Gastroesophageal sphincter (tissue), 4 donors: ENCODE data around the gene RAI1. TPM values are rescaled to one million over a fixed set of nuclear protein-coding genes. Genes with fewer than 3 reads are reported as not detected.

Experiments
- ATAC-seq: fragments of 150-250 bp; one replicate; pipeline ENCODE4 v1.9.1; 2016; ENCODE audit warnings: mild to moderate bottlenecking, moderate library complexity
- H3K27ac ChIP-seq, 4 donors: fragments of 200-600 bp; sonication (generic) in 3 of 4; 1 replicate in 3 of 4; 2 replicates in 1 of 4; pipeline ENCODE4 v1.5.1; 2016 to 2019
- H3K27me3 ChIP-seq: fragments of 200-600 bp; sonication (generic); one replicate; pipeline ENCODE4 v1.5.1; 2019
- H3K36me3 ChIP-seq, 2 donors: fragments of 200-600 bp; sonication (generic); one replicate each; pipeline ENCODE4 v1.5.1; 2019; ENCODE audit warnings: control low read depth in 1 of 2
- H3K4me1 ChIP-seq, 3 donors: fragments of 200-600 bp; sonication (generic); 1 replicate in 2 of 3; 2 replicates in 1 of 3; pipeline ENCODE4 v1.5.1; 2016 to 2019; ENCODE audit warnings: control low read depth in 2 of 3
- H3K4me3 ChIP-seq, 2 donors: fragments of 200-600 bp; sonication (generic); one replicate each; pipeline ENCODE4 v1.5.1; 2019; ENCODE audit warnings: mild to moderate bottlenecking in 1 of 2, moderate library complexity in 1 of 2
- H3K9me3 ChIP-seq, 3 donors: fragments of 200-600 bp; sonication (generic); one replicate each; pipeline ENCODE4 v1.5.1; 2017 to 2019; ENCODE audit warnings: control low read depth in 2 of 3
- EP300 ChIP-seq: sonication (generic); formaldehyde crosslinking; IDR thresholded peaks from one replicate; pipeline ENCODE4 v1.6.1; 2017; ENCODE audit warnings: antibody characterized with exemption, mild to moderate bottlenecking
- POLR2A ChIP-seq, 2 donors: fragments of 450-650 bp; IDR thresholded peaks; one replicate each; pipeline ENCODE4 v1.6.1; 2017; ENCODE audit warnings: antibody characterized with exemption in 2 of 2, mild to moderate bottlenecking in 2 of 2, moderate library complexity in 1 of 2
- POLR2AphosphoS5 ChIP-seq: sonication (generic); formaldehyde crosslinking; IDR thresholded peaks from one replicate; pipeline ENCODE4 v1.6.1; 2017; ENCODE audit warnings: antibody characterized with exemption
- WGBS, 2 donors: methylation state at CpG; one replicate each; pipeline ENCODE4 v1.1.5; 2018; ENCODE audit warnings: low coverage in 1 of 2; 5-methylcytosine and 5-hydroxymethylcytosine counted together
- total RNA-seq, 4 donors: library from RNA; depleted of rRNA; stranded (reverse); fragments of >200 nt; gene quantifications; one replicate each; pipeline ENCODE4 v1.1.0, GENCODE V29; 2016
- TF ChIP-seq, protein P1 (sequence below), 4 experiments: fragments of 200-600 bp in 2 of 4; fragments of 450-650 bp in 2 of 4; sonication (generic) in 1 of 4; IDR thresholded peaks; one replicate each; pipeline ENCODE4 v1.5.1; 2017 to 2019; ENCODE audit warnings: antibody characterized with exemption in 4 of 4, mild to moderate bottlenecking in 2 of 4, moderate library complexity in 2 of 4

RAI1 gene
- total RNA-seq, 4 donors from 2014 or later: 15.9 to 39.7 (median 28.3) TPM

GRCh38 chr17:17647524-17648178 is 33.6 kb upstream of the RAI1 start:
- Histone ChIP-seq H3K27me3 (peaks cover 7% of the 10 kb centered on the region), H3K4me3 (no peak overlapping the region), H3K4me1 (no peaks in the 10 kb centered on the region), H3K9me3 (peaks cover 0 to 10% (median 0%) of the 10 kb centered on the region in 3 donors), H3K27ac (no peak overlapping the region), H3K36me3 (no peaks in the 10 kb centered on the region)
- no peak for ATAC-seq
- 89 to 91% methylated on average over 4 to 8 of the region's 14 CpGs for WGBS, 2 donors
- no peak for TF ChIP-seq POLR2AphosphoS5
- TF ChIP-seq EP300: no peak
- TF ChIP-seq POLR2A (IDR thresholded peaks at IDR 0.05): no peak
- TF ChIP-seq, protein P1, sequence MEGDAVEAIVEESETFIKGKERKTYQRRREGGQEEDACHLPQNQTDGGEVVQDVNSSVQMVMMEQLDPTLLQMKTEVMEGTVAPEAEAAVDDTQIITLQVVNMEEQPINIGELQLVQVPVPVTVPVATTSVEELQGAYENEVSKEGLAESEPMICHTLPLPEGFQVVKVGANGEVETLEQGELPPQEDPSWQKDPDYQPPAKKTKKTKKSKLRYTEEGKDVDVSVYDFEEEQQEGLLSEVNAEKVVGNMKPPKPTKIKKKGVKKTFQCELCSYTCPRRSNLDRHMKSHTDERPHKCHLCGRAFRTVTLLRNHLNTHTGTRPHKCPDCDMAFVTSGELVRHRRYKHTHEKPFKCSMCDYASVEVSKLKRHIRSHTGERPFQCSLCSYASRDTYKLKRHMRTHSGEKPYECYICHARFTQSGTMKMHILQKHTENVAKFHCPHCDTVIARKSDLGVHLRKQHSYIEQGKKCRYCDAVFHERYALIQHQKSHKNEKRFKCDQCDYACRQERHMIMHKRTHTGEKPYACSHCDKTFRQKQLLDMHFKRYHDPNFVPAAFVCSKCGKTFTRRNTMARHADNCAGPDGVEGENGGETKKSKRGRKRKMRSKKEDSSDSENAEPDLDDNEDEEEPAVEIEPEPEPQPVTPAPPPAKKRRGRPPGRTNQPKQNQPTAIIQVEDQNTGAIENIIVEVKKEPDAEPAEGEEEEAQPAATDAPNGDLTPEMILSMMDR (IDR thresholded peaks at IDR 0.05): no peak

GRCh38 chr17:17648762-17649161 is 32.5 kb upstream of the RAI1 start:
- 36 to 51% methylated on average over 4 to 7 of the region's 7 CpGs for WGBS, 2 donors
- TF ChIP-seq, protein P1 (IDR thresholded peaks at IDR 0.05): no peak
- TF ChIP-seq EP300 (no peak), POLR2AphosphoS5 (no peak), POLR2A (IDR thresholded peaks at IDR 0.05) (no peak)
- H3K4me1 ChIP-seq: no peaks in the 10 kb centered on the region
- H3K4me3 ChIP-seq: no peak overlapping the region
- ATAC-seq: no peak
- no peaks in the 10 kb centered on the region for H3K36me3 ChIP-seq
- H3K27me3 ChIP-seq: peaks cover 7% of the 10 kb centered on the region
- H3K9me3 ChIP-seq: peaks cover 0 to 10% (median 0%) of the 10 kb centered on the region in 3 donors
- H3K27ac ChIP-seq: no peak overlapping the region

GRCh38 chr17:17650959-17651358 is 30.3 kb upstream of the RAI1 start:
- peaks cover 0 to 9% (median 0%) of the 10 kb centered on the region in 3 donors for H3K9me3 ChIP-seq
- TF ChIP-seq POLR2A (IDR thresholded peaks at IDR 0.05) (no peak), EP300 (no peak), POLR2AphosphoS5 (no peak)
- TF ChIP-seq, protein P1 (IDR thresholded peaks at IDR 0.05): no peak
- ATAC-seq: no peak
- H3K4me1 ChIP-seq: no peaks in the 10 kb centered on the region
- no peaks in the 10 kb centered on the region for H3K27me3 ChIP-seq
- H3K27ac ChIP-seq: no peak overlapping the region
- 95 to 100% methylated on average over 1 of the region's 1 CpG for WGBS, 2 donors
- H3K36me3 ChIP-seq: no peaks in the 10 kb centered on the region
- no peak overlapping the region for H3K4me3 ChIP-seq

DNA sequence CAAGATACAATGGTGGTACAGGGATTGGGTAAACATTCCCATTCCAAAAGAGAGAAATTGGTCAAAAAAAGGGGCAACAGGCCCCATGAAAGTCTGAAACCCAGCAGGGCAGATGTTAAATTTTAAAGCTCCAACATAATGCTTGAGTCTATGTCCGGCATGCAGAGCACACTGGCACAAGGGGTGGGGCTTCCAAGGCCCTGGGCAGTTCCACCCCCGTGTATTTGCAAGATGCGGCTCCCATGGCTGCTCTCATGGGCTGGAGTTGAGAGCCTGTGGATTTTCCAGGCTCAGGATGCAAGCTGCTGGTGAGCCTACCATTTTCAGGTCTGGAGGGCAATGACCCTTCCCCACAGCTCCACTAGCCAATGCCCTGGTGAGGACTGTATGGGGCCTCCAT is 27.9 kb upstream of the RAI1 start:
- TF ChIP-seq, protein P1 (IDR thresholded peaks at IDR 0.05): no peak
- TF ChIP-seq POLR2AphosphoS5 (no peak), EP300 (no peak), POLR2A (IDR thresholded peaks at IDR 0.05) (no peak)
- H3K27ac ChIP-seq: no peak overlapping the region
- ATAC-seq: no peak
- peaks cover 0 to 26% (median 0%) of the 10 kb centered on the region in 3 donors for H3K9me3 ChIP-seq
- no peak overlapping the region for H3K4me3 ChIP-seq
- WGBS, 2 donors: 20% methylated on average over 1 of the region's 3 CpGs; no CpG with 5 or more reads in 1 of the 2 donors
- H3K27me3 ChIP-seq: no peaks in the 10 kb centered on the region
- no peaks in the 10 kb centered on the region for H3K4me1 ChIP-seq
- no peaks in the 10 kb centered on the region for H3K36me3 ChIP-seq

DNA sequence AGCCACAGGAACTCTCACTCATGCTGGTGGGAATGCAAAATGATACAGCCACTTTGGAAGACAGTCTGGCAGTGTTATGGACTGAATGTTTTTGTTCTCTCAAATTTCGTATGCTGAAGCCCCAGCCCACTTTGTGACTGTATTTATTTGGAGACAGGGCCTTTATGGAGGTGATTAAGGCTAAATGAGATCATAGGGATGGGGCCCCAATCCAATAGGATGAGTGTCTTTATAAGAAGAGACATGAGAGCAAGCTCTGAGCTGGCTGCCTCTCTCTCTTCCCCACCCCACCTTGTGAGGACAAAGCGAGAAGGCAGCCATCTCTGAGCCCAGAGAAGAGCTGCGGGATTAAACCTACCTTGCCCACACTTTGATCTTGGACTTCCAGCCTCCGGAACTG is 21.9 kb upstream of the RAI1 start:
- 79 to 84% methylated on average over 3 to 4 of the region's 4 CpGs for WGBS, 2 donors
- Histone ChIP-seq H3K4me3 (no peak overlapping the region), H3K9me3 (peaks cover 0 to 35% (median 0%) of the 10 kb centered on the region in 3 donors), H3K36me3 (no peaks in the 10 kb centered on the region), H3K4me1 (peaks cover 0 to 7% (median 0%) of the 10 kb centered on the region in 3 donors), H3K27me3 (no peaks in the 10 kb centered on the region), H3K27ac (no peak overlapping the region)
- ATAC-seq: no peak
- no peak for TF ChIP-seq POLR2AphosphoS5
- no peak for TF ChIP-seq EP300
- TF ChIP-seq, protein P1 (IDR thresholded peaks at IDR 0.05): no peak
